Astrocyte (in vitro differentiated cells and primary cell): ENCODE measurements around the gene EHD4.

Source experiments
- EZH2 ChIP-seq: IDR thresholded peaks from 2 replicates; pipeline ENCODE4 v1.6.1; 2012; ENCODE audit warnings: mild to moderate bottlenecking, low read length, inconsistent platforms; ENCODE audit not compliant: insufficient read depth
- TF ChIP-seq, protein P1 (sequence below): IDR thresholded peaks from 2 replicates; pipeline ENCODE4 v1.5.1; 2011; ENCODE audit warnings: low read depth, mild to moderate bottlenecking, inconsistent platforms, low read length, moderate library complexity; ENCODE audit not compliant: insufficient read depth

GRCh38 chr15:42018306-42019224, 46.2 kb upstream of the EHD4 start:
- TF ChIP-seq, protein P1, sequence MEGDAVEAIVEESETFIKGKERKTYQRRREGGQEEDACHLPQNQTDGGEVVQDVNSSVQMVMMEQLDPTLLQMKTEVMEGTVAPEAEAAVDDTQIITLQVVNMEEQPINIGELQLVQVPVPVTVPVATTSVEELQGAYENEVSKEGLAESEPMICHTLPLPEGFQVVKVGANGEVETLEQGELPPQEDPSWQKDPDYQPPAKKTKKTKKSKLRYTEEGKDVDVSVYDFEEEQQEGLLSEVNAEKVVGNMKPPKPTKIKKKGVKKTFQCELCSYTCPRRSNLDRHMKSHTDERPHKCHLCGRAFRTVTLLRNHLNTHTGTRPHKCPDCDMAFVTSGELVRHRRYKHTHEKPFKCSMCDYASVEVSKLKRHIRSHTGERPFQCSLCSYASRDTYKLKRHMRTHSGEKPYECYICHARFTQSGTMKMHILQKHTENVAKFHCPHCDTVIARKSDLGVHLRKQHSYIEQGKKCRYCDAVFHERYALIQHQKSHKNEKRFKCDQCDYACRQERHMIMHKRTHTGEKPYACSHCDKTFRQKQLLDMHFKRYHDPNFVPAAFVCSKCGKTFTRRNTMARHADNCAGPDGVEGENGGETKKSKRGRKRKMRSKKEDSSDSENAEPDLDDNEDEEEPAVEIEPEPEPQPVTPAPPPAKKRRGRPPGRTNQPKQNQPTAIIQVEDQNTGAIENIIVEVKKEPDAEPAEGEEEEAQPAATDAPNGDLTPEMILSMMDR, result no peak
- no peak for TF ChIP-seq EZH2
